SH-SY5Y (cell line): Measurements from ENCODE around the gene ILRUN.

Experiments used
- GATA2 ChIP-seq: IDR thresholded peaks from 2 replicates; pipeline ENCODE4 v1.6.1; 2011; ENCODE audit warnings: mild to moderate bottlenecking, low read depth, low read length
- GATA3 ChIP-seq: IDR thresholded peaks from 2 replicates; pipeline ENCODE4 v1.6.1; 2011; ENCODE audit warnings: low read depth, mild to moderate bottlenecking, low read length, moderate library complexity

DNA sequence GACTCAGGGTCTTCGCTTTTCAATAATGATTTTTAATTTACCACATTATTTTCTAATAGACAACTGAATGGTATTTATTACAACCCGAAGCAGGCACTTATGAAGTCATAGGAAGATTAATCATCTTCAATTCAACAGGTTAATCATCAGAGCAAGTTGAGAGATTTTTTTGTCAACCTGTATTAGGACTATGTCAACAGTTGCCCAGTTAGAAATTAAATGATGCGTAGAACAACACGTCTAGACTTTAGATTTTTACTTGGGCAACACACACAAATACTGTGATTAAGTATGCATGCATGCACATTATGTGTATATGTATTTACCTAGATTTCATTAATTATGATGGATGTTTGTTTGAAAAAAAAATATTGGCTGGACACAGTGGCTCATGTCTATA is 4.3 kb downstream of the ILRUN start:
- TF ChIP-seq GATA3 = no peak
- no peak for TF ChIP-seq GATA2
